ENCODE measurements around the gene GINS2.

The GINS2 gene

GRCh38 chr16:85733155-85733838 is 44.5 kb upstream of the GINS2 start:
- Histone ChIP-seq H3K4me3 (no peak overlapping the region), H3K27ac (no peak overlapping the region)
- no peak for DNase-seq (ENCODE audit: low spot score)
- no peak for TF ChIP-seq CTCF (IDR thresholded peaks at IDR 0.05)

GRCh38 chr16:85731179-85731578 is 42.4 kb upstream of the GINS2 start:
- no peak for DNase-seq (ENCODE audit: low spot score)
- no peak overlapping the region for H3K27ac ChIP-seq
- H3K4me3 ChIP-seq, result no peak overlapping the region
- no peak for TF ChIP-seq CTCF (IDR thresholded peaks at IDR 0.05)

GRCh38 chr16:85730186-85730465 is 41.4 kb upstream of the GINS2 start:
- H3K27ac ChIP-seq, result no peak overlapping the region

GRCh38 chr16:85729452-85730185 is 40.9 kb upstream of the GINS2 start:
- DNase-seq (ENCODE audit: low spot score), result no peak
- H3K4me3 ChIP-seq, result no peak overlapping the region
- no peak for TF ChIP-seq CTCF (IDR thresholded peaks at IDR 0.05)

More at GRCh38 chr16:85730186-85730465, 41.4 kb upstream of the GINS2 start:
- DNase-seq (ENCODE audit: low spot score), result no peak
- no peak overlapping the region for H3K4me3 ChIP-seq
- no peak for TF ChIP-seq CTCF (IDR thresholded peaks at IDR 0.05)

DNA sequence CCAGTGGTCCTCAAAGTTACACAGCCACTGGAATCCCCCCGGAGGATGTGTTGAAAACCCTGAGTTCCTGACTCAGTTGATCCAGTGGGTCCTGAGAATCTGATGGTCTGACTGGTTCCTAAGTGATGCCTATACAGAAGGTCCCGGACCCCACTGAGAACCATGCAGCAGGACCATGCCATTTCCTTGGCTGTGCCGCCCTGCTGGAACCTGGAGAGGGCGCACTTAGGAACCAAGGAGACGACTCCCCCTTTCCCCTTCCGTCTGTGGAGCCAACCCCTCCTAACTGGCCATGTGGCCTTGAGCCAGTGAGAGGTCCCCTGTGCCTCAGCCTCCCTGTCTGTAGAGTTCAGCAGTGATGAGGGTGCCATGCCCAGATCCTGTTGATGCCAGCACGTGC is 40.1 kb upstream of the GINS2 start:
- no peak for TF ChIP-seq CTCF (IDR thresholded peaks at IDR 0.05)
- no peak for DNase-seq (ENCODE audit: low spot score)
- H3K4me3 ChIP-seq, result no peak overlapping the region
- no peak overlapping the region for H3K27ac ChIP-seq

More at GRCh38 chr16:85729452-85730185, 40.9 kb upstream of the GINS2 start:
- no peak overlapping the region for H3K27ac ChIP-seq

DNA sequence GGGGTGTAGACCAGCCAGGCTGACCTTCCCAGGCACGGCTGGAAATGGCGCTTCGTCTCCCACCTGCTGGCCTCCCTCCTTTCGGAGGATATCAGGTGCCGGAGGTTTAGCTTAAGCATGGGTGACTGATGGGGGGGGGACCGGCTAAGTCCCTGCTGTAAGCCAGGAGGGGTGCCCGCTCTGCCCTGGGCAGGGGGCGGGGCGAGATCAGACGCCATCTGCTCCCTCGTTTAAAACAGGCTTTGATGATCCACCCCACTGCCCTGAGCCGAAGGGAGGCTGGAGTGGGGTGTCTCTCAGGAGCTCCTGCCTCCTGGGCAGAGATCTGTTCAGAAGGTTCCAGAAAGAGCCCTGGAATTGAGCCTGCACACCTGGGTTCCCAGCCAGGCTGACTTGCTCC is 36.2 kb upstream of the GINS2 start:
- DNase-seq (ENCODE audit: low spot score), result no peak
- H3K4me3 ChIP-seq, result no peak overlapping the region
- TF ChIP-seq CTCF (IDR thresholded peaks at IDR 0.05), result no peak
- no peak overlapping the region for H3K27ac ChIP-seq
